Measurements from ENCODE around the gene VENTX. TPM values are rescaled to one million over a fixed set of nuclear protein-coding genes. Genes with fewer than 3 reads are reported as not detected.

Gene VENTX
- total and polyA plus RNA-seq, 7 donors, result 0.36 to 1.4 (median 0.83) TPM; not detected in 2

GRCh38 chr10:133213641-133214467 is 23.8 kb upstream of the VENTX start:
- no peak overlapping the region for H3K4me3 ChIP-seq
- no peak overlapping the region for H3K27ac ChIP-seq
- no peaks in the 10 kb centered on the region for H3K4me1 ChIP-seq
- DNase-seq, result no peak
- H3K9me3 ChIP-seq, result no peaks in the 10 kb centered on the region
- 77 to 89% methylated on average over 32 of the region's 32 CpGs for WGBS, 2 donors
- intact Hi-C loops (cut with DNase I), result no loop called here
- H3K36me3 ChIP-seq, result no peaks in the 10 kb centered on the region
- H3K27me3 ChIP-seq, result peaks cover 0 to 20% (median 0%) of the 10 kb centered on the region in 3 donors
- TF ChIP-seq POLR2AphosphoS5 (IDR thresholded peaks at IDR 0.05), result no peak
- no peak for TF ChIP-seq CTCF (IDR thresholded peaks at IDR 0.05)
- no peak for TF ChIP-seq POLR2A (IDR thresholded peaks at IDR 0.05)
- TF ChIP-seq EP300 (IDR thresholded peaks at IDR 0.05), result no peak

GRCh38 chr10:133214468-133215410 is 22.9 kb upstream of the VENTX start:
- intact Hi-C loops (cut with DNase I), result no loop called here
- H3K9me3 ChIP-seq, result no peaks in the 10 kb centered on the region
- peaks cover 1 to 29% (median 8%) of the 10 kb centered on the region in 3 donors for H3K27me3 ChIP-seq
- no peak for DNase-seq
- TF ChIP-seq POLR2A (IDR thresholded peaks at IDR 0.05), result no peak
- TF ChIP-seq EP300 (IDR thresholded peaks at IDR 0.05), result no peak
- no peak for TF ChIP-seq CTCF (IDR thresholded peaks at IDR 0.05)
- no peak for TF ChIP-seq POLR2AphosphoS5 (IDR thresholded peaks at IDR 0.05)
- H3K4me1 ChIP-seq, result no peaks in the 10 kb centered on the region
- no peaks in the 10 kb centered on the region for H3K36me3 ChIP-seq
- no peak overlapping the region for H3K4me3 ChIP-seq
- WGBS, 2 donors, result 79 to 84% methylated on average over 28 of the region's 28 CpGs
- no peak overlapping the region for H3K27ac ChIP-seq

GRCh38 chr10:133215586-133215985 is 22.1 kb upstream of the VENTX start:
- no peaks in the 10 kb centered on the region for H3K9me3 ChIP-seq
- H3K4me3 ChIP-seq, result no peak overlapping the region
- no peaks in the 10 kb centered on the region for H3K4me1 ChIP-seq
- H3K27ac ChIP-seq, result no peak overlapping the region
- intact Hi-C loops (cut with DNase I), result no loop called here
- DNase-seq, result no peak
- 92 to 94% methylated on average over 27 of the region's 27 CpGs for WGBS, 2 donors
- no peaks in the 10 kb centered on the region for H3K36me3 ChIP-seq
- H3K27me3 ChIP-seq, result peaks cover 4 to 32% (median 11%) of the 10 kb centered on the region in 3 donors
- TF ChIP-seq CTCF (IDR thresholded peaks at IDR 0.05) (no peak), POLR2A (IDR thresholded peaks at IDR 0.05) (no peak), POLR2AphosphoS5 (IDR thresholded peaks at IDR 0.05) (no peak), EP300 (IDR thresholded peaks at IDR 0.05) (no peak)

- Histone ChIP-seq H3K9me3 (no peaks in the 10 kb centered on the region), H3K4me3 (no peak overlapping the region), H3K27ac (no peak overlapping the region), H3K36me3 (no peaks in the 10 kb centered on the region), H3K4me1 (no peaks in the 10 kb centered on the region), H3K27me3 (peaks cover 4 to 41% (median 22%) of the 10 kb centered on the region in 3 donors)
- TF ChIP-seq EP300 (IDR thresholded peaks at IDR 0.05), result no peak
- no peak for TF ChIP-seq CTCF (IDR thresholded peaks at IDR 0.05)
- no peak for TF ChIP-seq POLR2AphosphoS5 (IDR thresholded peaks at IDR 0.05)
- TF ChIP-seq POLR2A (IDR thresholded peaks at IDR 0.05), result no peak
- 87% methylated on average over 26 of the region's 26 CpGs for WGBS, 2 donors
- DNase-seq, result no peak
- intact Hi-C loops (cut with DNase I), result no loop called here
Observed at GRCh38 chr10:133216776-133217175, 20.9 kb upstream of the VENTX start.

Data from sigmoid colon (tissue), 7 donors.